ENCODE data around the gene KAT6B.
A peak's percentile ranks its signal among the peaks of the same experiment; 100 is the strongest.

KAT6B gene

DNA sequence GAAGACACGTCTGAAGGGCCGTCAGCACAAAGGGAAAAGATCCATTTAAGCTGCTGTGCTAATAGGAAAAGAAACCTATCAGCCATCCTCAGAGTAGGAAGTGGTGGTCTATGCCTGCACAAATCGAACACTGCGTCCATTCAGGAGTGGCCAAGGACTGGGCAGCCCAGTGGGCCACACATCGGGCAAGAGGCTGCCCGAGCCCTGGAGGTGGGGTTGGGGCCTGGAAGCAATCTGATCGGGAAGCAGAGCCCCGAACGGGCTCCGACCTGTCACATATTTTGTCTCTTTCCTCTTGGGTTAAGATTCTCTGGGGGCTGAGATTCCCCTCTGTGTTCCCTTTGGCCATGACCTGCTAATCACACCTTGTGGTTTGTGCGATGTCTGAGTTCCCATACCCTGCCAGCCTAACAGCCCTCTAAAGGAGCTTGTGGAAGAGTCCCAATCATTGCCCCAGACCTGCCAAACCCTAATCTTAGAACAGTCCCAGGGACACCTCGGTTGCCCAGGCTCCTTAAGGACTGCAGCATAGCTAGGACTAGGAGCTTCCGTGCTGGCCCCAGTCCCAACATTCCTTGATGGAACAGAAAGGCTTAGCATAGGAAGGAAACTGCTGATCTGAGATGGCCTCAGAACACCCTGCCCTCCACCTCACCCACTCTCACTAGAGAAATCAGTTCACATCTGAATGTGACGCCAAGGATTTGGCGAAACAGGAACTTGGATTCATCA is 207.2 kb downstream of the KAT6B start:
- H3K4me3 ChIP-seq (ENCODE audit: low read length): no peak overlapping the region
- DNase-seq (ENCODE audit: low read depth): no peak
- TF ChIP-seq, protein P1, sequence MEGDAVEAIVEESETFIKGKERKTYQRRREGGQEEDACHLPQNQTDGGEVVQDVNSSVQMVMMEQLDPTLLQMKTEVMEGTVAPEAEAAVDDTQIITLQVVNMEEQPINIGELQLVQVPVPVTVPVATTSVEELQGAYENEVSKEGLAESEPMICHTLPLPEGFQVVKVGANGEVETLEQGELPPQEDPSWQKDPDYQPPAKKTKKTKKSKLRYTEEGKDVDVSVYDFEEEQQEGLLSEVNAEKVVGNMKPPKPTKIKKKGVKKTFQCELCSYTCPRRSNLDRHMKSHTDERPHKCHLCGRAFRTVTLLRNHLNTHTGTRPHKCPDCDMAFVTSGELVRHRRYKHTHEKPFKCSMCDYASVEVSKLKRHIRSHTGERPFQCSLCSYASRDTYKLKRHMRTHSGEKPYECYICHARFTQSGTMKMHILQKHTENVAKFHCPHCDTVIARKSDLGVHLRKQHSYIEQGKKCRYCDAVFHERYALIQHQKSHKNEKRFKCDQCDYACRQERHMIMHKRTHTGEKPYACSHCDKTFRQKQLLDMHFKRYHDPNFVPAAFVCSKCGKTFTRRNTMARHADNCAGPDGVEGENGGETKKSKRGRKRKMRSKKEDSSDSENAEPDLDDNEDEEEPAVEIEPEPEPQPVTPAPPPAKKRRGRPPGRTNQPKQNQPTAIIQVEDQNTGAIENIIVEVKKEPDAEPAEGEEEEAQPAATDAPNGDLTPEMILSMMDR (IDR thresholded peaks at IDR 0.05; ENCODE audit: insufficient read depth, low read depth, low read length, missing control alignments): no peak

DNA sequence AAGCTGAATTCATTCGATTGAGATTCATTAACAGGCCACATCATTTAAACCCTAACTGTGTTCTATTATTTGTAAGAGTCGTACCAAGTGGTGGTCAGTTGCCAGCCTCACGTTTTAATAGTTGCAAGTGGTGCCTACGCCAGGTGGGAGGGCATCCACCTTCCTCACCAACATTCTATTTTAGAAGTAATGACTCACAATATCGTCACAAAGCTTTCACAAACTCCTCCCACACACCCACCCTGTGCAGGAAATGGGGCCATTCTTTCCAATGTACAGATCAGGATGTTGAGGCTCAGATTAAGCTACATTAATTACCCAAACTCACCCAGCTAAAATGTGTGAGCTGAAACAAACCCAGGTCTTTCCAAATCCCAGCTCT is 207.7 kb downstream of the KAT6B start:
- H3K4me3 ChIP-seq (ENCODE audit: low read length): no peak overlapping the region
- TF ChIP-seq, protein P1 (IDR thresholded peaks at IDR 0.05; ENCODE audit: insufficient read depth, low read depth, low read length, missing control alignments): no peak
- DNase-seq (ENCODE audit: low read depth): peak; percentile 10

GRCh38 chr10:75034714-75035258 is 208.4 kb downstream of the KAT6B start:
- H3K4me3 ChIP-seq (ENCODE audit: low read length): no peak overlapping the region
- TF ChIP-seq, protein P1 (IDR thresholded peaks at IDR 0.05; ENCODE audit: insufficient read depth, low read depth, low read length, missing control alignments): no peak
- no peak for DNase-seq (ENCODE audit: low read depth)

- TF ChIP-seq, protein P1 (IDR thresholded peaks at IDR 0.05; ENCODE audit: insufficient read depth, low read depth, low read length, missing control alignments): no peak
- no peak overlapping the region for H3K4me3 ChIP-seq (ENCODE audit: low read length)
- peak; percentile 58 for DNase-seq (ENCODE audit: low read depth)
These were observed 209.7 kb downstream of the KAT6B start for GRCh38 chr10:75035975-75036708.

GRCh38 chr10:75037171-75038153 is 211.1 kb downstream of the KAT6B start:
- H3K4me3 ChIP-seq (ENCODE audit: low read length): no peak overlapping the region
- no peak for DNase-seq (ENCODE audit: low read depth)
- TF ChIP-seq, protein P1 (IDR thresholded peaks at IDR 0.05; ENCODE audit: insufficient read depth, low read depth, low read length, missing control alignments): no peak

DNA sequence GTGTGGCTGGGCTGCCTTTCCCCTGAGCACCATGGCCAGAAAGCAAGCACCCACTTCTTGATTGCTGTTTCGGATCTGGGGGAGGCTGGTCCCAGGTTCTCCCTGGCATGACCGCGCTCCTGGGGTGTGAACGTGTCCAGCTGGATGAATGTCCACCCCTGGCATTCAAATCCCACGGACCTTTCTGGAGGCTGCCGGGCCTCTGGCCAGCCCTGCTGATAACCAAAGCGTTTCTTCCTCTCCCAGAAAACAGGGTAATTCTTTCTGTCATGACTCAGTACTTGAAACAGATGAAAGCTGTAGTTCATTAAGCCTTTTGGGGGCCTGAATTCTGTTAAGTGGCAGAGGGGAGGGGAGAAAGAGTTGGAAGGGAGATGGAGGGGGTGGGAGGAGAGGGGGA is 211.9 kb downstream of the KAT6B start:
- H3K4me3 ChIP-seq (ENCODE audit: low read length): no peak overlapping the region
- no peak for DNase-seq (ENCODE audit: low read depth)
- TF ChIP-seq, protein P1 (IDR thresholded peaks at IDR 0.05; ENCODE audit: insufficient read depth, low read depth, low read length, missing control alignments): no peak

Data from epithelial cell of esophagus (primary cell).